SK-N-MC (cell line): Measurements from ENCODE around the gene NOXA1.

Experiments used
- EZH2 ChIP-seq: fragments of 200-600 bp; sonication (generic); IDR thresholded peaks from one replicate; pipeline ENCODE4 v1.6.1; 2017; ENCODE audit warnings: antibody characterized with exemption
- FOXP2 ChIP-seq: optimal IDR thresholded peaks from 2 replicates; pipeline ENCODE3; 2011; ENCODE audit warnings: mild to moderate bottlenecking, moderate library complexity; ENCODE audit not compliant: insufficient read depth; ENCODE audit errors: extremely low read length, control extremely low read depth
- POLR2AphosphoS5 ChIP-seq: IDR thresholded peaks from 2 replicates; pipeline ENCODE4 v1.6.1; 2012; ENCODE audit warnings: mild to moderate bottlenecking, low read depth, low read length, borderline replicate concordance

DNA sequence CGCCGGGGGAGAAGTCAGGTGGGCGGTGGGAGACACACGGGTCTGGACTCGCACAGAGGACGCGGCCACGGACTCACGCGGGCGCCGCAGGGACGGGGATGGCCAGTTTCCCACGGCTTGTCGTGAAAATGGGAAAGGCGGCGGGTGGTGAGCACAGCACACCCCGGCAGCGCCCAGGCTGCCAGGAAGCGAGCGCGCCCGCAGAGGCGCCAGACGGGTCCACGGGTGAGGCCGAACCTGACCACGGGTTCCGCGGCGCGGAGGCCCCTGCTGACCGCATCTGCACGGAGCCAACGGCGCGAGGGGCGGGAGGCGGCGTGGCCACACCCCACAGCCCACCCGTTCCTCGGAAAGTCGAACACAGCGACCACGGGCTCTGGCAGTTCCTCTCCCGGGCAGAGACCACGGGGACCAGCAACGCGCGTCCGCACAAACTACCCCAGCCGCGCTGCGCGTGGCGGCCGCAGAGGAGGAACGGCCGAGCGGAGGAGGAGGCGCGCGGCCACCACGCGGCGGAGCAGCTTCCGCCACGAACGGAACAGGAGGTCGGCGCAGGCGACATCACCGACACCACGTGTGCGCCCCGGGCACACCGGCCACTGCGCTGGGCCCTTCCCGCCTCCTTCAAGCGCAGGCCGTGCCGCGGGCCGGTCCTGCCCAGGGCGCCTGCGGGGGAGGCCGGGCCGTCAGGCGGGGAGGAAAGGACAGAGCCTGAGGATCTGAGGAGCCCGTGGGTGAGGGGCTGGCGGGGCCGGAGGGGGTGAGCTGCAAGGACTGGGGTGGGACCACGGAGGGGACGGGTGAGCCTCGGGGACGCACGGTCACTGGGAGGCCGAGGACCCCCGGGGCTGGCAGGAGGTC is 5.8 kb upstream of the NOXA1 start:
- TF ChIP-seq POLR2AphosphoS5 (no peak), EZH2 (no peak), FOXP2 (no peak)
